T-helper 17 cell (primary cell): Measurements from ENCODE around the gene SMIM24. TPM values are rescaled to one million over a fixed set of nuclear protein-coding genes. Genes with fewer than 3 reads are reported as not detected.

Experiments used
- ATAC-seq: fragments of 150-1000 bp; cut with Tn5 transposase; 2 replicates; pipeline ENCODE4 v1.10.0; 2021; ENCODE audit warnings: mild to moderate bottlenecking, moderate library complexity
- DNase-seq, 3 donors: peaks; one replicate each; pipeline versions ENCODE4 v3.0.0 to v3.0.0-alpha.2; 2020 to 2021
- H3K9me3 ChIP-seq: one replicate; pipeline ENCODE4 v1.7.0; 2013; ENCODE audit warnings: low read length, mild to moderate bottlenecking; ENCODE audit not compliant: control insufficient read depth, poor library complexity, severe bottlenecking
- H3K27ac Mint-ChIP-seq: one replicate; pipeline ENCODE4 v1.8.0; 2022; ENCODE audit warnings: mild to moderate bottlenecking, moderate library complexity, mixed read lengths
- H3K27me3 Mint-ChIP-seq: one replicate; pipeline ENCODE4 v1.8.0; 2022; ENCODE audit warnings: mixed read lengths
- H3K36me3 Mint-ChIP-seq: one replicate; pipeline ENCODE4 v1.8.0; 2022; ENCODE audit warnings: low read depth, mixed read lengths
- H3K4me1 Mint-ChIP-seq: one replicate; pipeline ENCODE4 v1.8.0; 2022; ENCODE audit warnings: mild to moderate bottlenecking, mixed read lengths
- H3K4me3 Mint-ChIP-seq: one replicate; pipeline ENCODE4 v1.8.0; 2022; ENCODE audit warnings: mild to moderate bottlenecking, moderate library complexity, mixed read lengths
- total RNA-seq, 4 donors: library from RNA in 2 of 4; stranded (reverse) in 2 of 4; gene quantifications; one replicate each; pipeline ENCODE4 v1.2.3 and lab custom pipeline; 2022 to 2026

The SMIM24 gene
- total RNA-seq, 2 donors from 2014 or later, result not detected

GRCh38 chr19:3497757-3498520 lies 17.6 kb upstream of the SMIM24 start:
- no peak overlapping the region for H3K27ac Mint-ChIP-seq
- H3K36me3 Mint-ChIP-seq, result no peaks in the 10 kb centered on the region
- H3K27me3 Mint-ChIP-seq, result no peaks in the 10 kb centered on the region
- peaks cover 22% of the 10 kb centered on the region for H3K4me1 Mint-ChIP-seq
- DNase-seq (no peak), ATAC-seq (no peak)
- H3K4me3 Mint-ChIP-seq, result no peak overlapping the region
- H3K9me3 ChIP-seq, result no peaks in the 10 kb centered on the region

DNA sequence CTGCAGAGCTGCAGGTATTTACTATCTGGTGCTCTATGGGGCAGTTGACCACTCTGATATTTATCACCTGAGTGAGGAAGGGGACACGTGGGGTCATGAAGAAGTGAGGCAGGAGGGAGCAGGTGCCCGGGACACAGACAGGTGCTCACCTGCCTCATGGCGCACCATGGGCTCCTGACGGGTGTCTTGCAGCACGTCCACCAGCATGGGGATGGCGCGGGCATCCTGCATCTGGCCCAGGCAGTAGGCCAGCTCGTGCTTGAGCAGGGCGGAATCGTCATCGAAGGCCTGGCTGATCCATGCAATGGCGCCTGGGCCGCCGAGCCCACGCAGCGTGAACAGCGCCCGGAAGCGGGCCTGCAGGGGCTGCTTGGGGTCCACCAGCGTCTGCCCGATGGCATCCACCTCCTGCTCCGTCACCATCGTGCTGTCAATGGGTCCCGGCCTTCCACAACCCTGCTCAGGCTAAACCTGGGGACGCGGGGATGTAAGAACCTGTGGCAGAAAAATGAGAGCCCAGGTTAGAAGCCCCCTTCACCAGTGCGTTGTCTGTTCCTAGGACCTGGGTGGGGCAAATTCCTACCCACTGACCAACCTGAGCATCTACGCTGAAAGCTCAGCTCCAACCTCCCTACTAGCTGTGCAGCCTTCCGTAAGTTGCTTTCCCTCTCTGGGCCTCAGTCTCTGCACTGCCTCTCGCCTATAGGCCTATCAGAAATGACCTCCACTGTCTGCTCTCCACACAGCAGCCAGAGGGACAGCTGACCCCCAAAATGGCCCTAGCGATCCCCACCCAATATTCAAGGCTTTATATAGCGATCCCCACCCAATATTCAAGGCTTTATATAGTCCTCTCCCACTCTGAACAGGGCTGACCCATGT lies 16.3 kb upstream of the SMIM24 start:
- no peaks in the 10 kb centered on the region for H3K9me3 ChIP-seq
- Mint-ChIP-seq H3K4me3 (peak overlapping the region; percentile 41), H3K4me1 (peaks cover 22% of the 10 kb centered on the region), H3K36me3 (no peaks in the 10 kb centered on the region), H3K27ac (no peak overlapping the region), H3K27me3 (no peaks in the 10 kb centered on the region)
- DNase-seq (no peak), ATAC-seq (no peak)

GRCh38 chr19:3494559-3494958 lies 14.2 kb upstream of the SMIM24 start:
- Mint-ChIP-seq H3K4me1 (peaks cover 15% of the 10 kb centered on the region), H3K27ac (peak overlapping the region; percentile 54), H3K27me3 (no peaks in the 10 kb centered on the region), H3K36me3 (no peaks in the 10 kb centered on the region), H3K4me3 (no peak overlapping the region)
- no peaks in the 10 kb centered on the region for H3K9me3 ChIP-seq
- ATAC-seq (peak; percentile 84), DNase-seq (peak in 2 of 3 donors; percentile 28 to 32)

DNA sequence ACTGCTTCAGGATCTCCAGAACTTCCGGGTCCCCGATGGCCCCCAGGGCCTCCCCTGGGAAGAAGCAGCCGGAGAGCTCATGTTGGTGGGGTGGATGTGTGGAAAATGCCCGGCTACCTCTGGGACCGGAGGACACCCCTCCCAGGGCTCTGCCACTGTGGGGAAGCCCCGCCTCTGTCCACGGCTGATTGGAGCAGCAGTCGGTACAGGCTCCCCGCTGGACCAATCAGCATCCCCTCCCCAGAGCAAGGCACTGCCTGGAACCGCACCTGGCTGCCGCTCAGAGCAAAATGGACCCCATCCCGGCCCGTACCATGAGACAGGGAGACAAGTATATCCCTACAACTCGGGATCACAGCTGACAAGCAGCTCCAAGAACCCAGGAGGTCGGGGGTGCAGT lies 13.7 kb upstream of the SMIM24 start:
- peak; percentile 77 for ATAC-seq
- Mint-ChIP-seq H3K4me1 (peaks cover 13% of the 10 kb centered on the region), H3K27me3 (no peaks in the 10 kb centered on the region), H3K27ac (no peak overlapping the region), H3K36me3 (no peaks in the 10 kb centered on the region), H3K4me3 (no peak overlapping the region)
- H3K9me3 ChIP-seq, result no peaks in the 10 kb centered on the region
- DNase-seq, result no peak

DNA sequence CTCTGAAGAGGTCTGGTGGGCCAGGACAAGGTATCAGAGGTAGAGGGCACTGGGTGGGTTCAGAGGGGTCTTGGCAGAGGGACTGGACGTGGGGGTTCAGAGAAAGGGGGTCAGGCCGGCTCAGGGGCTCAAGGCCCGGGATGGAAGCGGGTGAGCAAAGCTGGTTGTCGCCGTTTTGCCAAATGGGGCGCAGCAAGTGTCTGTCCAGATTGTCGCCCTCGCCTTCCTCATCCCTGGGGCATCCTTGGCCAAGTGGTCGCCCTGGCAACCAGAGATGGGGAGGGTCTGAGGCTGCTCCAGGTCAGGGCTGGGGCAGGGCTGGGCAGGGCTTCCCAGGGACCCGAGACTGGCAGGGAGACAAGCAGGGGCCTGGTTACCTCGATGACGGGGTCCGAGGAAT lies 13.3 kb upstream of the SMIM24 start:
- Mint-ChIP-seq H3K27ac (no peak overlapping the region), H3K36me3 (no peaks in the 10 kb centered on the region), H3K4me3 (no peak overlapping the region), H3K27me3 (no peaks in the 10 kb centered on the region), H3K4me1 (peaks cover 11% of the 10 kb centered on the region)
- ATAC-seq (no peak), DNase-seq (no peak)
- H3K9me3 ChIP-seq, result no peaks in the 10 kb centered on the region

GRCh38 chr19:3492919-3493318 lies 12.6 kb upstream of the SMIM24 start:
- H3K27ac Mint-ChIP-seq, result no peak overlapping the region
- no peak for ATAC-seq

DNA sequence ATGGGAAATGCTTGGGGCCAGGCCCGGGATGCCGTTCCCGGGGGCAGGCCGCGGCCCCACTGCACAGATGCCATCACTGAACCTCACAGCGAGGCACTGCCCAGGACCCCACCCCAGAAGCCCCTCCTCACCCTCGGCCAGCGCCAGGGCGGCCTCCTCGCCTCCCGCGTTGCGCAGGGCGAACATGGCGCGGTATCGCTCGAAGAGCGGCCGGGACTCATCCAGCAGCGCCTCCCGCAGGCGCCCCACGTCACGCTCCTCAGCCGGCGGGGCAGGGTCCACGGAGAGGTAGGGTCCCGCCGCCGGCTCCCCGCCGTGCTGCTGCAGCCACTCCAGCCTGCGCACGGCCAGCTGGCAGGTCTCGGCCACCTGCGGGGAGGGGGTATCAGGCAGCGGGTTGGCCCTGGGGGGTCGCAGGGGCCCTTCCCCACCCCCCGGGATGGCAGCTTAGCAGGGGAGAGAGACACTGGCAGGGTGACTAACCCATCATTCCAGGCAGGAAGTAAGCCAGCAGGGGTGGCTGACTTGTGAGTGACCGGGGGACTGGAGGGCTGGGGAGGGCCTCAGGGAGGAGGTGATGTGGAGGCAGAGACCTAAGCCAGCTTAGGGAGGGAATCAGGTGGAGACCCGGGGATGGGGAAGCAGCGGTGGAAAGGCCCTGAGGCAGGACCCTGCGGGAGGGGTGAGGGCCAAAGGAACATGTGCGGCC lies 12.0 kb upstream of the SMIM24 start:
- no peak for ATAC-seq
- Mint-ChIP-seq H3K27me3 (no peaks in the 10 kb centered on the region), H3K4me1 (peaks cover 11% of the 10 kb centered on the region), H3K4me3 (no peak overlapping the region), H3K27ac (no peak overlapping the region), H3K36me3 (no peaks in the 10 kb centered on the region)
- no peaks in the 10 kb centered on the region for H3K9me3 ChIP-seq
- no peak for DNase-seq

More at GRCh38 chr19:3492919-3493318, 12.6 kb upstream of the SMIM24 start:
- peak overlapping the region; percentile 33 for H3K4me3 Mint-ChIP-seq
- H3K27me3 Mint-ChIP-seq, result no peaks in the 10 kb centered on the region
- peaks cover 12% of the 10 kb centered on the region for H3K4me1 Mint-ChIP-seq
- no peak for DNase-seq
- H3K9me3 ChIP-seq, result no peaks in the 10 kb centered on the region
- H3K36me3 Mint-ChIP-seq, result no peaks in the 10 kb centered on the region

DNA sequence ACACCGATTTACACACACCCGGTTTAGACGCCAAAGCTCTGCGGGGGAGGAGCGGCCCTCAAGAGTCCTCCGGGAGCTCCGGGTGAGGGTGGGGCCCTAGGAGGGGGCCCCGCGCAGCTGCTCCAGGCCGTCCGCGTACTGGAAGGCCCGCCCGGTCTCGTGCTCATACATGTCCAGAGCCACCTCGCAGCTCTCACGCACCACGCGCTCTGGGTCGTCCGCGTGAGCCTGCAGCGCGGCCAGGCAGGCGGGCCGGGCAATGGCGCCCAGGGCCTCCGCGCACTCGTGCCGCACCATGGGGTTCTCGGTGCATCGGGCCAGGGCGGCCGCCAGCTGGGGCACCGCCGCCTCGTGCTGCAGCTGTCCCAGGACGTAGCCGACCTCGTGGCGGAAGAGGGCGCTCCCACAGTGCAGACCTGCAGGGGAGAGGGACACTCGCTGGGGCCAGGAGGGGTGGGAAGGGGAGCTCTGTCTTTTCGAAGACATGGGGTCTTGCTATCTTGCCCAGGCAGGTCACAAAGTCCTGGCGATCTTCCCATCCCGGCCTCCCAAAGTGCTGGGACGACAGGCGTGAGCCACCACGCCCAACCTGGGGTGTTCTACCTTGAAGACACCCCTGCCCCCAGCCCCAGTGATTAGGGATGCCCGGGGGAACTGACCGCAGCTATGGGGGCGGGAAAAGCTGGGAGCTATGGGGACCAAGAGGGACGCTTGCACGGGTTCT lies 11.2 kb upstream of the SMIM24 start:
- H3K4me3 Mint-ChIP-seq, result no peak overlapping the region
- DNase-seq (no peak), ATAC-seq (no peak)
- H3K36me3 Mint-ChIP-seq, result no peaks in the 10 kb centered on the region
- no peaks in the 10 kb centered on the region for H3K27me3 Mint-ChIP-seq
- H3K27ac Mint-ChIP-seq, result no peak overlapping the region
- H3K4me1 Mint-ChIP-seq, result peaks cover 6% of the 10 kb centered on the region
- no peaks in the 10 kb centered on the region for H3K9me3 ChIP-seq

DNA sequence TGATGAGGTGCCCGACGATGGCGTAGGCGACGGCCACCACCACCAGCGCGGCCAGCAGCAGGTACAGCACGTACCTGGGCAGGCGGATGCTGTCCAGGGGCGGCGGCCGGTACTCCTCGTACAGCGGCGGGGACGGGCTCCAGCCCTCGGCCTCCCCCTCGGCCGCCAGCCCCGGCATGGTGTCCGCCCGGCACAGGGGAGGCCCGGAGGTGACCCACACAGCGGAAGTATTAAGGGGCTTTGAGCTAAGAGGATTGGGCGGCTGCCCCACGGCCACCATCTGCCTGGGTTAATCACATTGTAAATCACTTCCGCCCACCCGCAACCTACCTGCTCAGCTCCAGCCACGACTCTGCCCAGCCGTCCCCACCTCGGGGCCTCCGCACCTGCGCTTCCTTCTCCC lies 2.9 kb upstream of the SMIM24 start, which contains the start of gene SMIM44:
TSS of gene SMIM44 (minus strand) at position 216 of the 403 bp plus-strand sequence. CDS start at position 178, 38 bp downstream.
- ATAC-seq, result no peak

GRCh38 chr19:3482507-3483225 lies 2.3 kb upstream of the SMIM24 start:
- no peak for DNase-seq

More for the DNA sequence above, 2.9 kb upstream of the SMIM24 start, which contains the start of gene SMIM44:
- no peaks in the 10 kb centered on the region for H3K27me3 Mint-ChIP-seq
- H3K4me1 Mint-ChIP-seq, result peaks cover 12% of the 10 kb centered on the region
- H3K9me3 ChIP-seq, result no peaks in the 10 kb centered on the region
- H3K27ac Mint-ChIP-seq, result no peak within 1 kb of the TSS
- H3K36me3 Mint-ChIP-seq, result no peaks in the 10 kb centered on the region
- no peak for DNase-seq
- H3K4me3 Mint-ChIP-seq, result no peak within 1 kb of the TSS

GRCh38 chr19:3481241-3482090 lies 1.1 kb upstream of the SMIM24 start:
- Mint-ChIP-seq H3K36me3 (no peaks in the 10 kb centered on the region), H3K27ac (peak overlapping the region; percentile 8), H3K27me3 (no peaks in the 10 kb centered on the region), H3K4me3 (no peak overlapping the region), H3K4me1 (peaks cover 12% of the 10 kb centered on the region)
- ATAC-seq, result no peak
- no peak for DNase-seq
- no peaks in the 10 kb centered on the region for H3K9me3 ChIP-seq

More at GRCh38 chr19:3482507-3483225, 2.3 kb upstream of the SMIM24 start:
- Mint-ChIP-seq H3K4me1 (peaks cover 12% of the 10 kb centered on the region), H3K27me3 (no peaks in the 10 kb centered on the region), H3K4me3 (no peak overlapping the region), H3K27ac (no peak overlapping the region), H3K36me3 (no peaks in the 10 kb centered on the region)
- no peak for ATAC-seq
- H3K9me3 ChIP-seq, result no peaks in the 10 kb centered on the region
